SK-N-SH (cell line): ENCODE measurements around the gene MAPK11. TPM values are rescaled to one million over a fixed set of nuclear protein-coding genes. Genes with fewer than 3 reads are reported as not detected.

Experiments used
- CTCF ChIA-PET: fragments of 300-600, 350-600 bp; formaldehyde crosslinking; extraction: SDS; loops from one replicate; lab custom pipeline; 2021; lab: Yijun Ruan, JAX
- POLR2A ChIA-PET: fragments of 350-600 bp; sonication (Branson Sonifier 250); formaldehyde crosslinking; extraction: SDS; loops from one replicate; lab custom pipeline; 2020; ENCODE audit warnings: antibody characterized with exemption, inconsistent platforms; lab: Yijun Ruan, JAX
- DNase-seq: peaks from one replicate; pipeline ENCODE4 v3.0.0; 2012
- H2AFZ ChIP-seq: fragments of 200-600 bp; sonication (generic); 2 replicates; pipeline ENCODE4 v1.8.1; 2016; ENCODE audit warnings: antibody characterized with exemption, mild to moderate bottlenecking, low read depth
- H3F3A ChIP-seq: fragments of 200-600 bp; sonication (generic); replicated peaks from 2 replicates; pipeline ENCODE3; 2016; ENCODE audit warnings: antibody characterized with exemption, mild to moderate bottlenecking; ENCODE audit not compliant: insufficient read depth
- H3K27ac ChIP-seq, 2 experiments: fragments of 200-500 bp in 1 of 2; fragments of 200-600 bp in 1 of 2; sonication (Bioruptor generic) in 1 of 2; sonication (generic), shearing (Covaris generic) in 1 of 2; 2 replicates each; pipeline versions ENCODE4 v1.5.1 to v1.6.1; 2014 to 2016; ENCODE audit warnings: low read depth in 2 of 2, inconsistent platforms in 1 of 2, low read length in 1 of 2, mild to moderate bottlenecking in 1 of 2, mixed read lengths in 1 of 2
- H3K27me3 ChIP-seq: fragments of 200-600 bp; sonication (generic), shearing (Covaris generic); 2 replicates; pipeline ENCODE4 v1.6.1; 2016; ENCODE audit warnings: mixed run types; ENCODE audit not compliant: insufficient read depth
- H3K36me3 ChIP-seq, 2 experiments: fragments of 200-500 bp in 1 of 2; fragments of 200-600 bp in 1 of 2; sonication (Bioruptor generic) in 1 of 2; sonication (generic) in 1 of 2; replicated peaks in 1 of 2; 2 replicates each; pipeline versions ENCODE3 to v1.5.1; 2014 to 2016; ENCODE audit warnings: low read length in 1 of 2, mild to moderate bottlenecking in 1 of 2; ENCODE audit not compliant: insufficient read depth in 2 of 2, control insufficient read depth in 1 of 2
- H3K4me1 ChIP-seq, 2 experiments: fragments of 200-500 bp in 1 of 2; fragments of 200-600 bp in 1 of 2; sonication (Bioruptor generic) in 1 of 2; sonication (generic), shearing (Covaris generic) in 1 of 2; 2 replicates each; pipeline versions ENCODE4 v1.5.1 to v1.6.1; 2014 to 2016; ENCODE audit warnings: low read depth in 1 of 2, low read length in 1 of 2, mixed run types in 1 of 2; ENCODE audit not compliant: insufficient read depth in 2 of 2, control insufficient read depth in 1 of 2
- H3K4me2 ChIP-seq: fragments of 200-600 bp; sonication (generic), shearing (Covaris generic); 2 replicates; pipeline ENCODE4 v1.6.1; 2017; ENCODE audit warnings: mixed run types
- H3K4me3 ChIP-seq, 2 experiments: fragments of 200-500 bp in 1 of 2; fragments of 200-600 bp in 1 of 2; sonication (Bioruptor generic) in 1 of 2; sonication (generic), shearing (Covaris generic) in 1 of 2; 2 replicates each; pipeline versions ENCODE4 v1.5.1 to v1.8.1; 2014 to 2016; ENCODE audit warnings: low read depth in 2 of 2, inconsistent platforms in 1 of 2, low read length in 1 of 2, mild to moderate bottlenecking in 1 of 2, mixed read lengths in 1 of 2, moderate library complexity in 1 of 2
- H3K79me2 ChIP-seq: fragments of 200-600 bp; sonication (generic); 2 replicates; pipeline ENCODE4 v1.8.1; 2017; ENCODE audit warnings: mild to moderate bottlenecking; ENCODE audit not compliant: insufficient read depth
- H3K9ac ChIP-seq: fragments of 200-600 bp; sonication (generic); 2 replicates; pipeline ENCODE4 v1.6.1; 2017; ENCODE audit warnings: mixed run types
- H3K9me2 ChIP-seq: fragments of 200-600 bp; sonication (generic); 2 replicates; pipeline ENCODE4 v1.6.1; 2017; ENCODE audit warnings: mixed run types
- H3K9me3 ChIP-seq: fragments of 200-600 bp; sonication (generic); 2 replicates; pipeline ENCODE4 v1.6.1; 2017; ENCODE audit warnings: mixed run types, mild to moderate bottlenecking, moderate library complexity
- H4K20me1 ChIP-seq: fragments of 200-600 bp; sonication (generic); 2 replicates; pipeline ENCODE4 v1.6.1; 2017; ENCODE audit warnings: mild to moderate bottlenecking, mixed run types; ENCODE audit not compliant: insufficient read depth
- CHD2 ChIP-seq: fragments of 150-350 bp; IDR thresholded peaks from 2 replicates; pipeline ENCODE4 v1.6.1; 2018; ENCODE audit warnings: low read length; ENCODE audit not compliant: partially characterized antibody
- CTCF ChIP-seq: fragments of 200-600 bp; sonication (generic); IDR thresholded peaks from 2 replicates; pipeline ENCODE4 v1.6.1; 2017; ENCODE audit warnings: antibody characterized with exemption, mild to moderate bottlenecking, moderate library complexity
- EP300 ChIP-seq, 2 experiments: IDR thresholded peaks; 2 replicates each; pipeline versions ENCODE4 v1.4.0 to v1.6.1; 2012; ENCODE audit warnings: borderline replicate concordance in 1 of 2, low read depth in 1 of 2, low read length in 1 of 2
- EZH2phosphoT487 ChIP-seq: fragments of 200-600 bp; sonication (generic); IDR thresholded peaks from 2 replicates; pipeline ENCODE4 v1.6.1; 2017; ENCODE audit warnings: low read depth, mixed run types, mild to moderate bottlenecking, antibody characterized with exemption, moderate library complexity, borderline replicate concordance
- FOSL2 ChIP-seq: IDR thresholded peaks from 2 replicates; pipeline ENCODE4 v1.4.0; 2012; ENCODE audit warnings: low read depth, mild to moderate bottlenecking, moderate library complexity, borderline replicate concordance
- FOXM1 ChIP-seq: IDR thresholded peaks from 2 replicates; pipeline ENCODE4 v1.4.0; 2012; ENCODE audit warnings: low read depth, mild to moderate bottlenecking
- JUND ChIP-seq: IDR thresholded peaks from 2 replicates; pipeline ENCODE4 v1.4.0; 2012
- MAX ChIP-seq: IDR thresholded peaks from 2 replicates; pipeline ENCODE4 v1.4.0; 2012; ENCODE audit warnings: low read depth
- MXI1 ChIP-seq: IDR thresholded peaks from 2 replicates; pipeline ENCODE4 v1.6.1; 2012; ENCODE audit warnings: mild to moderate bottlenecking, low read depth, low read length, improper control_type of control experiment
- NRF1 ChIP-seq: IDR thresholded peaks from 2 replicates; pipeline ENCODE4 v1.6.1; 2012; ENCODE audit warnings: low read depth, mild to moderate bottlenecking, low read length
- RCOR1 ChIP-seq: fragments of 150-350 bp; IDR thresholded peaks from 2 replicates; pipeline ENCODE4 v1.6.1; 2017; ENCODE audit warnings: antibody characterized with exemption, low read length
- REST ChIP-seq: IDR thresholded peaks from 2 replicates; pipeline ENCODE4 v1.6.1; 2012; ENCODE audit warnings: mild to moderate bottlenecking, low read depth, low read length, moderate library complexity
- RFX5 ChIP-seq: IDR thresholded peaks from 2 replicates; pipeline ENCODE4 v1.6.1; 2012; ENCODE audit warnings: mild to moderate bottlenecking, improper control_type of control experiment, low read length
- RXRA ChIP-seq: IDR thresholded peaks from 2 replicates; pipeline ENCODE4 v1.4.0; 2012; ENCODE audit warnings: low read depth, mild to moderate bottlenecking, borderline replicate concordance
- SIN3A ChIP-seq: IDR thresholded peaks from 2 replicates; pipeline ENCODE4 v1.6.1; 2012; ENCODE audit warnings: low read depth, mild to moderate bottlenecking, low read length, moderate library complexity, borderline replicate concordance
- SMC3 ChIP-seq: IDR thresholded peaks from 2 replicates; pipeline ENCODE4 v1.6.1; 2012; ENCODE audit warnings: low read depth, low read length, improper control_type of control experiment
- TEAD4 ChIP-seq: IDR thresholded peaks from 2 replicates; pipeline ENCODE4 v1.4.0; 2012; ENCODE audit warnings: mild to moderate bottlenecking, borderline replicate concordance; ENCODE audit not compliant: insufficient read depth
- whole genome bisulfite sequencing: methylation state at CpG from one replicate; pipeline ENCODE4 v1.1.6; 2017; ENCODE audit warnings: low lambda C conversion rate; 5-methylcytosine and 5-hydroxymethylcytosine counted together
- polyA plus RNA-seq, 3 experiments: library from polyadenylated mRNA; depleted of rRNA; stranded (reverse); fragments of >200 nt; gene quantifications; 2 replicates each; pipeline ENCODE4 v1.2.3, GENCODE V29; 2012

The MAPK11 gene
- polyA plus RNA-seq, 1 of the 3 experiments (the other 2 are of a cell fraction): 36.0 TPM

- H3F3A ChIP-seq: peaks cover 13% of the 10 kb centered on the region
- CTCF ChIA-PET: interaction anchor here (0.8 to 4.3 kb wide), 13 partner anchors 8 to 368 kb away, joined by 3 to 72 read pairs (median 7); partner anchors contain the start of genes DENND6B, MAPK11 and MAPK12
- H3K36me3 ChIP-seq: peaks cover 0 to 37% of the 10 kb centered on the region in 2 experiments
- H3K9me2 ChIP-seq: no peaks in the 10 kb centered on the region
- H4K20me1 ChIP-seq: 0 out of 2 replicates have a peak, but pooled peaks cover 7% of the 10 kb centered on the region
- H3K4me1 ChIP-seq: peaks cover 5 to 33% of the 10 kb centered on the region in 2 experiments; a peak in 2 of 4 replicates
- H3K4me2 ChIP-seq: no peak overlapping the region
- 95% methylated on average over 12 of the region's 22 CpGs for WGBS
- H2AFZ ChIP-seq: no peak overlapping the region
- H3K79me2 ChIP-seq: peaks cover 16% of the 10 kb centered on the region; the same call in 1 of the 2 replicates
- no peaks in the 10 kb centered on the region for H3K27me3 ChIP-seq
- no peak for DNase-seq
- no peaks in the 10 kb centered on the region for H3K9me3 ChIP-seq
- POLR2A ChIA-PET: interaction anchor here (0.6 to 0.7 kb wide), 2 partner anchors 73 to 127 kb away, joined by 3 to 4 read pairs; partner anchors contain the start of gene DENND6B
- no peak for TF ChIP-seq SMC3
- no peak for TF ChIP-seq EZH2phosphoT487
- no peak for TF ChIP-seq REST
- TF ChIP-seq TEAD4: no peak
- no peak for TF ChIP-seq MXI1
- TF ChIP-seq CHD2: no peak
- no peak for TF ChIP-seq SIN3A
- TF ChIP-seq CTCF: no peak
- no peak for TF ChIP-seq NRF1
- no peak for TF ChIP-seq MAX
- no peak for TF ChIP-seq RFX5
- TF ChIP-seq RXRA: no peak
- TF ChIP-seq RCOR1: no peak
- TF ChIP-seq FOSL2: no peak
- no peak for TF ChIP-seq JUND
- TF ChIP-seq EP300 (IDR thresholded peaks at IDR 0.05; ENCODE audit: borderline replicate concordance in 1 of 2, low read depth in 1 of 2, low read length in 1 of 2): no peak
- no peak for TF ChIP-seq FOXM1
- H3K27ac ChIP-seq: no peak overlapping the region
- H3K9ac ChIP-seq: no peak overlapping the region
- no peak overlapping the region for H3K4me3 ChIP-seq
Measured at GRCh38 chr22:50253046-50253915, 16.9 kb downstream of the MAPK11 start.
